HG03045 (cell line): Measurements from ENCODE around the gene SLC2A10.

ENCODE experiments used
- ATAC-seq: cut with Tn5 transposase; IDR thresholded peaks from one replicate; pipeline ENCODE4 v1.9.1; 2021; ENCODE audit warnings: mild to moderate bottlenecking, moderate library complexity; ENCODE audit not compliant: unreplicated experiment

The SLC2A10 gene

DNA sequence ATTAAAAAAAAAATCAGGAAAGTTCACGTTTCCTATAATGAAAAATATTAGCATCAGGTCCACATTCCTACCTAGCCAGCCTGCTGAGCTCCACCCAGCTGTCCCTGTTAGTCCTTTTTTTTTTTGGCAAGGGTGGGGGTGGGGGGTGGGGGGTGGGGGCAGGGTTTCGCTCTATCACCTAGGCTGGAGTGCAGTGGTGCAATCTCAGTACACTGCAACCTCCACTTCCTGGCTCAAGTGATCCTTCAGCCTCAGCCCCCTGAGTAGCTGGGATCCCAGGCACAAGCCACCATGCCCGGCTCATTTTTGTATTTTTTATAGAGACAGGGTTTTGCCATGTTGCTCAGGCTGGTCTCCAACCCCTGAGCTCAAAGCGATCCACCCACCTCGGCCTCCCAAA is 7.5 kb upstream of the SLC2A10 start:
- ATAC-seq: no peak

DNA sequence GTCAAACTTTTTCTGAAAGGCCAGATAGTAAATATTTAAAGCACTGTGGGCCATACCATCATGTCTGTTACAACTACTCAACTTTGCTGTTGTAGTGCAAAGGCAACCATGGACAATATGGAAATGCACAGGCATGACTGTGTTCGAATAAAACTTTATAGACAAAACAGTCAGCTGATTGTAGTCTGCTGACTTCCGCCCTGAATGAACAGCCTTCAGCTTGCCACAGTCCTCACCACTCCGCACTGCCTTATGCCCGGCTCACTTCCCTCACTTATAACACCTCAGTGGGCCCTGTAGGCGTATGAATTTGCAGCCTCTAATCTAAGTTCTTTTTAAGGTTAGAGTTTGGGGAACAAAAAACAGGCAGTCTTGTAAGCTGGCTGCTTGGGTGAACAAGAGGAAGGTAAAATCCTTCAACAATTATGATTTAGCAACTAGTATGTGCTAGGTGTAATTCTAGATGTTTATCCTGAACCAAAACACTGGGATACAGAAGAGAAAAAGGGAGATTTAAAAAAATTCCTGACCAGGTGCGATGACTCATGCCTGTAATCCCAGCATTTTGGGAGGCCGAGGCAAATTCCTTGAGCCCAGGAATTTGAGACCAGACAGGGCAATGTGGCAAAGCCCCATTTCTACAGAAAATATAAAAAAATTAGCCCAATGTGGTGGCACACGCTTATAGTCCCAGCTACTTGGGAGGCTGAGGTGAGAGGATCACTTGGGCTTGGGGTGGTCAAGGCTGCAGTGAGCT is 6.8 kb upstream of the SLC2A10 start:
- ATAC-seq: no peak

GRCh38 chr20:46703435-46703834 is 6.0 kb upstream of the SLC2A10 start:
- no peak for ATAC-seq

GRCh38 chr20:46704714-46705377 is 4.6 kb upstream of the SLC2A10 start:
- ATAC-seq: no peak

GRCh38 chr20:46705378-46705729 is 4.1 kb upstream of the SLC2A10 start:
- ATAC-seq: no peak

GRCh38 chr20:46706242-46706641 is 3.2 kb upstream of the SLC2A10 start:
- no peak for ATAC-seq

DNA sequence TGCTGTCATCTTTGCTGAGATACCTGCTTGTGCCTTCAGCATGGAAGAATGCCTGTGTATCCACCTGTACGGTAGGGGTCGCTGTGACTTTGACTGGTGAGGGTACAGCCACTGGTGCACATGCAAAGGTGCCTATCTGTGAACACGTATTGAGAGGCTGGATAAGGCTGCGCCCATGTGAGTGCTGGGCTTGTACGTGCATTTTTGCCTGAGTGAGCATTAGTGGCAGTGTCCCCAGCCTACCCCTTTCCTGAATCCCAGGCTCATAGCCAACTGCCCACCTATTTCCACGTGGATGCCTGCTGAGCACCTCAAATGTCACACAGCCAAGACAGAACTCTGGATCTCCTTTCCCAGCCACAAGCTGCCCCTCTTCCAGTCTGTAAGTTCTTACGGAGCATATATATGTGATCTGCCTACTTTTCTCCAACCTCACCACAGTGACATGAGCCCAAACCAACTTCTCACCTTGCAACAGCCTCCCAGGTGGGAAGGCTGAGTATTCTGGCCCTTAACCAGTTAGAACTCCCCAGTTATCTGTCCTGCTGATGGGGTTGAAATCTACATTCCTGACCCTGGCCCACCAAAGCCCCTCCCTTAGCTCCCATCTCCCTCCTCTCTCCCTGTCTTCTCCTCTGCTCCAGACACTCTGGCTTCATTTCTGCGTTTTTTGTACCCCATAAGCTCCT is 1.1 kb upstream of the SLC2A10 start:
- no peak for ATAC-seq

DNA sequence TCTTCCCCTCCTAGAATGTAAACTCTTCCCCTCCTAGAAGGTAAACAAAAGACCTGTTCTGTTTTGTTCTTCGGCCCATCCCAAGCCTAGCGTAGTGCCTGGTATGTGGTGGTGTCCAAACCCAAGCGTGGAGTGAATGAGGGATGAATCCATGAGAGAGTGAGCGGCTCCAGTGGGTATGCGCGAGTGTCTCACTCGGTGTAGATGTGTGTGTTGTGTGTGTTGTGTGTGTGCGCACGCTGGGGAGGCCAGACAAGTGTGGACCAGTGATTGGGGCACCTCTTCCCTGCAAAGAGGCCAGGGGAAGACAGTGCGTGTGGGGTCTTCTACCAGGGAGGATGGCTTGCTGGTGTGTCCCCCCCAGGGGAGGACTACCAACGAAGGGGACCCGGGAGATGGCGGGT is 392 bp upstream of the SLC2A10 start:
- ATAC-seq: no peak

- no peak for ATAC-seq
These were observed 884 bp downstream of the SLC2A10 start for GRCh38 chr20:46710153-46710913.

DNA sequence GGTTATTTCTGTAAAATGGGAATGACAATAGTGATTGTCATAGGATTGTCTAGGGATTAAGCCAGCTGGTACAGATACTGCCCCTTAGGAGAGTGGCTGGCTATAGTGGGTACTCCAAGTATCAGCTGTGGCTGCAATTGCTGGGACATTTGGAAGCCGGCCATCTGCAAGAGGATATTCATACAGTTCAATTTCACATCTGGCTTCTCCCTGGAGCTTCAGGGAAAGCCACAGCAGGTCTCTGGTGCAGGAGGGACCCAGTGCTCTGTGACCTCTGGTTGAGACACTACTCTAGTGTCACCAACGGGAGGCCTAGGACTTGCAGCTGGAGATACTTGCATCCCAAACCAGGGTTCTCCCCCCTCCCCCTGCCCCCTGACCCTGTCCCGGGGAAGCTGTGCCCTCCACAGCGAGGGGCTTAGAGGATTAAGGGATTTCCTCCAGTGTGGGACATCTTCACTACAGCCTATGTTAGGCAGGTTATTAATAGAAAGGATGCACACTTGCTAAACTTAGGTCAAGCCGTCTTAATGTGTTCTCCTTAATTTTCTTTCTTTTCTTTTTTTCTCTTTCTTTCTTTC is 2.7 kb downstream of the SLC2A10 start:
- ATAC-seq: no peak

GRCh38 chr20:46713957-46714834 is 4.7 kb downstream of the SLC2A10 start:
- no peak for ATAC-seq

DNA sequence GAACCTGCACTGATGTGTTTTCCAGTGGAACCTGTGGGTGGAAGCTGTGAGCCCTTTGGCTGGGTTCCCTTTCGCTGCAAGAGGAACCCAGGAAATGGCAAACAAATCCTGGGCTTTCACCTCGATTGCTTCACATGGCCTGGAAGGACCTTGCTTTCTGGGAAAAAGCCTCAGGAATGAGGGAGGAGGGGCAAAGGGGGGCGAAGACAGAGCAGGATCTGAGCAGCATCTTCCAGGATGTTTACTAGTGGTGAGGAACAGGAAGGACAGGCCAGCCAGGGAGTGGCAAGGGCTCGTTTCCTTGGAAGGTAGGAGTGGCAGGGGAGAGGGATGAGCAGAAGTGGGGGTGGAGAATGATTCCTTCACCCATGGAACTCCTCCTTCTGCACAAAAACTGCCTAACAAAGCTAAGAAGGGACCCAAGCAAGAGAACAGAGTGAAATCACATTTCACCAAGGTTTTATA is 5.9 kb downstream of the SLC2A10 start:
- no peak for ATAC-seq

DNA sequence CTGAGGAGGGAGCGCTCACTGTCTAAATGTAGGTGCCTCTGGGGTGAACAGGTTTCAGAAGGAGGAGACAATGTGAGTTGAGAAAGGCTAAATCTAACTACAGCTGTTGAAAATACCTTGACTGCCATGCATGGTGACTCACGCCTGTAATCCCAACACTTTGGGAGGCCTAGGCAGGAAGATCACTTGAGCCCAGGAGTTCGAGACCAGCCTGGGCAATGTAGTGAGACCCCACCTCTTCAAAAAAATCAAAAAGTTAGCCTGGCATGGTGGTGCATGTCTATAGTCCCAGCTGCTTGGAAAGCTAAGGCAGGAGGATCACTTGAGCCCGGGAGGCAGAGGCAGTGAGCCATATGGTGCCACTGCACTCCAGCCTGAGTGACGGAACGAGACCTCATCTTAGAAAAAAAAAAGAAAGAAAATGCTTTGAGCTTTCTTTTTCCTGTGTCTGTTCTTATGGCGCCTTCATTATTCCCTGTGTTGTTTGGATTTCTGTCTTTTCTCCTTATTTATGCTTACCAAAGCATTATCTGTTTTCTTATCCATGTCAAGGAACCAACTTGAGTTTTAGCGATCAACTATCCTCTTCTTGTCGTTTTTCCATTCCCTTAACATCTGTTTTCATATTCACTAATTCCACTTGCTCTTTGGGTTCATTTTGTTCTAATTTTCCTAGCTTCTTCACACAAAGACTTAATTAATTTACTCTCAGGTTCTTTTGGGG is 8.5 kb downstream of the SLC2A10 start:
- no peak for ATAC-seq

- ATAC-seq: no peak
These were observed 10.6 kb downstream of the SLC2A10 start for GRCh38 chr20:46720019-46720418.

- ATAC-seq: no peak
These were observed 11.5 kb downstream of the SLC2A10 start for GRCh38 chr20:46720776-46721425.

DNA sequence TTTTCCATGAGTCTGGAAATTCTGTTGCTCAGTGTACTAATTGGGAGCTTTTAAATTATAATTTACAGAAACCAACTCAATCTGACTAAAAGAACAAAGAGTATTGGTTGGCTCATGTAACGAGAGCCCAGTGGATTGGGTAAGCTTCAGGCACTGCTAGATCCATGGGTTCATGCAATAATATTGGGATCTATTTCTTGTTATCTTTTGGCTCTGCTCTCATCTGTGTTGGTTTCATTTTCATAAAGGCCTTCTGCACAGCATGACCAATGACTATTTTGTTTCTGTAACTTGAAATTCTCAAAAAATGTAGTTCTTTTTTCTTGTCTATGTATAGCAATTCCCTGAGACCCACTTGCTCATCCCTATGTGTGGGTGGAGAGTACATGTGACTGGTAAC is 12.0 kb downstream of the SLC2A10 start:
- ATAC-seq: no peak

- ATAC-seq: no peak
These were observed 13.0 kb downstream of the SLC2A10 start for GRCh38 chr20:46722450-46722849.

DNA sequence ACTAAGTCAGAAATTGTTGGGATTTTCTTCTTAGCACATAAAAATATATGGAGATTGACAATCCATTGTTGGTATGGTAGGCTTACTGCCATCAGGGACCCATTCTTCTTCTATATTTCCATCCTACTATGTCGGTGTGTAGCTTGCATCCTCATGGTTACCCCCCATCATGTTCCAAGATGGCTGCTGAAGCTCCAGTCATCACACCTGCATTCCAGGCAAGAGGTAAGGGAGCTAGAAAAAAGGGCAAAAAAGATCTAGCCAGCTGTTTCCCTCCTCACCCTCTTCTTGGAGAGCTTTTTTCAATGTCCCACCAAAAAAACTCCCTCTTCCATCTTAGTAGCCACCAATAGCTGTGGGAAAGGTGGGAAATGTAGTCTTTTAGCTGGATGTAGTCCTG is 13.6 kb downstream of the SLC2A10 start:
- no peak for ATAC-seq
